SHP77 treated with DMSO at 0.1 percent for 48 hours (cell line): ENCODE measurements around the gene MTMR10.

Source experiments
- DNase-seq: peaks from one replicate; lab custom pipeline; 2025; lab: John Stamatoyannopoulos, UW

MTMR10 gene

DNA sequence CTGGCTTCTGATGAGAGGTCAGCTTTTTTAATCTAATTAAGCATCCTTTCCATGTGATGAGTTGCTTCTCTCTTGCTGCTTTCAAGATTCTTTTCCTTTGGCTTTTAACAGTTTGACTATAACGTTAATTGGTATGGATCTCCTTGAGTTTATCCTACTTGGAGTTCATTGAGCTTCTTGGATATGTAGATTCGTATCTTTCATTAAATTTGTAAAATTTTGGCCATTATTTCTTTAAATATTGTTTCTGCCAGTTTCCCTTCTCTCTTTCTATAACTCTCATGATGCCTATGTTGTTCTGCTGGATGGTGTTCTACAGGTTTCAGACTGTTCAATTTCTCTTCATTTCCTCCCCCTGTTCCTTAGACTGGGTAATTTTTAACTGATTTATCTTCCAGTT lies 21.0 kb upstream of the MTMR10 start:
- no peak for DNase-seq

- DNase-seq: no peak
Measured at GRCh38 chr15:31010036-31010435, 18.6 kb upstream of the MTMR10 start.

- no peak for DNase-seq
Measured at GRCh38 chr15:31005660-31006059, 14.2 kb upstream of the MTMR10 start.

DNA sequence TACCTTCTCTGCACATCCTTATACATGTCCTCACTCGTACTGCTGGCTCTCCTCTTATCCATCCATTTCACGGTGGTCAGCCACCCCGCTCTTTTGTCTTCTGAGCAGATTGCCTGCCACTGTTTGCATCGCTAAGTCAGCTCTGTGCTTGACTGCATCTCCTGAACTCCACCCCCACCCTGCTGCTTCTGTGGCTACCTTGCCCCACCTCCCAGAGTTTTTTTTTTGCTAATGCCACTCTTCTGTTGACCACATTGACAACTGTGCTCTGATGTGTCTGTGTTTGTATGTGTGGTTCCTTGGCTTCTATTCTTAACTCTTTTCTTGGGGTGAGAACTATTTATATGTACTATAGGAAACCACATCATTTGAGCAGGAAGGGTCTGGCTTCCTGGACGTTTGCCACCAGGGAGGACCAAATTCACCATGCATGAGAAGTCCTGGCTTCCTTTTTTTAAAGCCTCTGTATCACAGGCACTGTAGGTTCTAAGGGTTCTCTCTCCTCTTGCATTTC lies 12.8 kb upstream of the MTMR10 start:
- DNase-seq: no peak

DNA sequence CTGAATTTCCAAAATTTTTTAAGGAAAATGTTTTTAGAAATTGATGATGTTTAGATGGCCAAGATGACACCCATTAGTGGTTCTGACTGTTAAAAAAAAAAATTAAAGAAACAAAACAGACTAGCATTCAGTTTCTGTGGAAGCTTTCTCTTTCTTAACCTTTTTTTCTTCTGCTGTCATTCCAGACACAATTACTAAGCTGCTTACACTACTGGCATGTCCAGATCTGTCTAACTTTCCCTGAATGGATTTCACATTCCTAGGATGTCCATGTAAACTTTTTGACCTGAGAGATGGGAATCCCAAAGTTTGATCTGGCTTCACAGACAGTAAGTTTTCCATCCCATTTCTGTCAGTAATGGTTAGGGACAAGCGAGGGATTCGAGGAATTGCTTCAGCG lies 10.3 kb upstream of the MTMR10 start:
- no peak for DNase-seq

DNA sequence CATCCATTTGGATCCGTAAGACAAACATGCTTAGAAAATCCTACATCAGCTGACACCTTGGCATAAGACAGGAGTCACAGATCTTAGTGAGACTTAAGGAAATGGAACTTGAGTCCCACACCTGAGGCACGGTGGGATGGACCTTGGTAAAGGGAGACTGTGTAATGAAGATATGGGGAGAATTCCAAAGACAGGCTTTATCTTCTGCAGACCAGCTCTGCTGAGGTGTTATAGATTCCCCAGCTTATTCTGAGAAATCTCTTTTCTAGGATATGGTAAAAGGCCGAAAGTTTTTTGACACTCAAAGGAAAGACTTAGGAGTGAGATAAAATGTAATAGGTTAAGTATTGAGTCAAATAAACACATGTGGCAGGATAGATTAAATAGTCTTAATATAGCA lies 8.3 kb upstream of the MTMR10 start:
- DNase-seq: no peak

DNA sequence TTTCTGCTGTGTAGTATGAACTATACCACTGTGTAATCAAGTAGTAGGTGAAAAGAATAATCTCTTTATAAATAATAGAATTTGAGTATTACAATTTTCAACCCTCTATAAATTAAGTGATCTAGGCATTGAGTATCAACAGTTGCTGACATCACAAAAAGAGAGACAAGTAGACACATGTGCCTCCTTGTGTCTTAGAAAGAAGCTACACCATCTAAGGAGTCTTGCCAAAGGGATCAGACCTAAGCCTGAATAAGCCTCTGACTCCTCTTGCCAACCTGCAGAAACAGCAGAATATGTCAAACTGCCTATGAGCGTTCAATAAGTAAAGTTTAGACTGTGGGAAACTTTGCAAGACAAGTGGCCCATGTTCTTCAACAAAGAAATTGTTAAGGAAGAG lies 5.8 kb upstream of the MTMR10 start:
- DNase-seq: no peak

DNA sequence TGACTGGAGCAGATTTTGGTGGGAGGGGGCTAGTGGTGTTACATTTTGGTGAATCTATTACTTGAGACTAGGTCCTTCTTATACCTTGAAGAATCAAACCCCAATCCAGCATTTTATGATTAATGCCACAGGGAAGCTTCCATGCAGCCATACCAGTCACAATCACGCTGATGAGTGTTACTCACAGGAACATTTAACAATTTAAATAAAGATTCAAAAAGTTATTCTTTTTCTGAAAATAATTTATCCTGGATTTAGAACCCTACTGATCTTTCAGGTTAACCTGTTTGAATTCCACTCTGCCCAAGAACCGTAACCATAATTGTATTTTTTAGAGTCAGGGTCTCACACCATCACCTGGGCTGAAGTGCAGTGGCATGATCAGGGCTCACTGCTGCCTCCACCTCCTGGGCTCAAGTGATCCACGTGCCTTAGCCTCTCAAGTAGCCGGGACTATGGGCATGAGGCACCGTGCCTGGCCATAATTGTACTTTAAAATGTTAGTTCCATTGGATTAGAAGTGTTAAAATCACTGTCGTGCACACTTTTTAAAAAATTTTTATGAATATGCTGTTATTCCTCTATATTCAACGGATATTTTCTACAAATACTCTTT lies 929 bp upstream of the MTMR10 start:
- no peak for DNase-seq

- no peak for DNase-seq
Measured at GRCh38 chr15:30990446-30991254, 778 bp downstream of the MTMR10 start.

GRCh38 chr15:30990036-30990435 lies 1.4 kb downstream of the MTMR10 start:
- no peak for DNase-seq

- no peak for DNase-seq
Measured at GRCh38 chr15:30985081-30985531, 6.3 kb downstream of the MTMR10 start.

GRCh38 chr15:30984542-30984941 lies 6.9 kb downstream of the MTMR10 start:
- no peak for DNase-seq

DNA sequence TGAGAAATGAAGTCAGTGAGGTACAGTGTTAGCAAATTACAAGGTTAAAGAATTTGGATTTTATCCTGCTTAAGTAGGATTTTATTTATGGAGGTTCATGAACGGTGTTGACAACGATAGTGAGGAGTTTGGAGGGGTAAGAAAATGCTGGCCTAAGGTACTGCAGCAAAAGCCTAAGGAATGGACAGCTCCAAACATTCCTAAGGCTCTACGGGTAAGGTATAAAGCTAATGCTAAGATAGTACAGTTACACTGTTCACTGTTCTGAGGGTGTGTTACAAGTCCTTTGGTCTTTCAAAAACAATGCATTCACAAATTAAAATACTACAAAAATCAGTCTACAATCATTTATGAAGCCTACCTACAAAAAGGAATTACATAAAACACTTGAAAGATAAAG lies 7.3 kb downstream of the MTMR10 start:
- no peak for DNase-seq

- DNase-seq: no peak
Measured at GRCh38 chr15:30979457-30979856, 12.0 kb downstream of the MTMR10 start.

- DNase-seq: no peak
Measured at GRCh38 chr15:30978328-30978727, 13.1 kb downstream of the MTMR10 start.

- no peak for DNase-seq
Measured at GRCh38 chr15:30974112-30974511, 17.3 kb downstream of the MTMR10 start.

- DNase-seq: no peak
Measured at GRCh38 chr15:30973379-30973778, 18.0 kb downstream of the MTMR10 start.

DNA sequence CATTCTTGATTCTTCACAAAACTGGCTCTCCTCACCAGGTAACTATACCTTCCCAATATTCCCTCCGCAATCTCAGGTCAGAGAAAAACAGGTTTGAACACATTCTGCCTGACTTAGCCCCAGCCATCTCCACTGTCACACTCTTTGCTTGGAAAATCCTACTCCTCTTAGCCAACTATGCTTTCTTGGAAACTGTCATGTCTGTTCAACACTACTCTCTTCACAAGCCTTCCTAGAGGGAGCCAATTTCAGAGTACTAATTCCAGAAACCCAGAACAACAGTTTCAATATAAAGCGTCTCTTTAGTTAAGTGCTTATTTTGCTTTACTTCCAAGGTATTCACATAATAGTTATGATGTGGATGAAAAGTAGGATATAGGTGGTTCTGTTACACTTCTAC lies 21.7 kb downstream of the MTMR10 start:
- no peak for DNase-seq

GRCh38 chr15:30963681-30964080 lies 27.7 kb downstream of the MTMR10 start:
- DNase-seq: no peak

- no peak for DNase-seq
Measured at GRCh38 chr15:30962659-30963058, 28.8 kb downstream of the MTMR10 start.

DNA sequence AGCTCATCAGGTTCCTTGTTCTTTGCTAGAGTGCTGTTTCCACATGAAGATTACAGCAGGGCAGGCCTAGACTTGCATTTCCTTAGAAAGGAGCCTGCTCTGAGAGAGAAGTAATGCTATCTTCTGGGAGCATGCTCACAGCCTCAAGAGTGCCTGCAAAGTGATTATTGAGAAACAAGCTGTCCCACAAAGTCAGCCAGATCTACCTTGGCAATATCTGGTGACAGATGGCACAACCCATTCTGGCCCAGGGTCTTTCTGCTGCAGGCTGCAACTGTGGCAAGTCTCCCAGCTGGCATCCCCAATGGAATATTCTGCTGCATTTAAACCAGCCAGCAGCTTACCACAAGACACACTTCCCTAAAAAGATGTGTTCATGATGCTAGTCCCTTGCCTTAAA lies 29.3 kb downstream of the MTMR10 start:
- DNase-seq: no peak

DNA sequence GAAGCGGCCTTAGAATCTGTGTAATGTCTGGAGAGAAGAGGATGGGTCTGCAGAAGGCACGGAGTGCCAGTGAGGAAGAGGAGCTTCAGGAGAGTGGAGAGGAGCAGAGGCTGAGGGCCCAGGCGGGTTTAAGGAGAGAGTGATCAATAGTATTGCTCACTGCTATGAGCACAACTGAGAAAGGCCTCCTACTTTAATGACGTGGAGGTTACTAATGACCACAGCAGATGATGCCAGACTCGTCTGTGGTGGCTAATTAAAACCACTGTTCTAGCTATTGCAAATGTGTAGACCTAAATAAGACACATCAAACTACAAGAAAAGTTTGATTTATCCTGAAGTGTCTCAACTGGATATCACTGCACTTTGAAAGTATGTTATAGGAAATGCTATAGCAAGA lies 33.2 kb downstream of the MTMR10 start:
- DNase-seq: no peak
